Thyroid gland (tissue), 4 donors: ENCODE data around the gene FOXR1.

ENCODE experiments used
- POLR2A ChIP-seq, 2 donors: fragments of 450-650 bp; IDR thresholded peaks; one replicate each; pipeline ENCODE4 v1.6.1; 2017; ENCODE audit warnings: antibody characterized with exemption in 2 of 2, mild to moderate bottlenecking in 2 of 2, moderate library complexity in 1 of 2
- TF ChIP-seq, protein P1 (sequence below), 6 experiments: fragments of 200-600 bp in 3 of 6; fragments of 450-650 bp in 3 of 6; sonication (generic) in 3 of 6; IDR thresholded peaks; one replicate each; pipeline ENCODE4 v1.5.1; 2016 to 2019; ENCODE audit warnings: antibody characterized with exemption in 6 of 6, mild to moderate bottlenecking in 2 of 6, inconsistent platforms in 1 of 6, moderate library complexity in 1 of 6

DNA sequence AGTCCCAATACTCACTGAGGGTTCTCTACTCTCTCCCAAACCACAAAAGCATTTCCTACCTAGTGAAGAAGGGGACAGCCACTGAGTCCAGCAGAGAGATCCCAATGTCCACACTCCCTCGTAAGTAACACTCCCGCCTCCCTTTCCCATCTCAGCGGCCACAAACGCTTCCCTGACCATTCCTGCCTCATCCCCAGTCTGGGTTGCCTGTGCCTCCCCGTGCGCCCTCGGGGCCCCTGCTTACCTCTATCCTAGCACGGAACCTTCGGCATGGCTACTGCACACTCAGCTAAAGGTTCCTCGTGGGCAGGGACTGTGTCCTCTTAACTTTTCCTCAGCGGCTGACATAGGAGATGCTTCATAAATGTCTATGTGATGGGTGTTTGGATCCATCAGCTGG is 14.0 kb upstream of the FOXR1 start:
- TF ChIP-seq, protein P1, sequence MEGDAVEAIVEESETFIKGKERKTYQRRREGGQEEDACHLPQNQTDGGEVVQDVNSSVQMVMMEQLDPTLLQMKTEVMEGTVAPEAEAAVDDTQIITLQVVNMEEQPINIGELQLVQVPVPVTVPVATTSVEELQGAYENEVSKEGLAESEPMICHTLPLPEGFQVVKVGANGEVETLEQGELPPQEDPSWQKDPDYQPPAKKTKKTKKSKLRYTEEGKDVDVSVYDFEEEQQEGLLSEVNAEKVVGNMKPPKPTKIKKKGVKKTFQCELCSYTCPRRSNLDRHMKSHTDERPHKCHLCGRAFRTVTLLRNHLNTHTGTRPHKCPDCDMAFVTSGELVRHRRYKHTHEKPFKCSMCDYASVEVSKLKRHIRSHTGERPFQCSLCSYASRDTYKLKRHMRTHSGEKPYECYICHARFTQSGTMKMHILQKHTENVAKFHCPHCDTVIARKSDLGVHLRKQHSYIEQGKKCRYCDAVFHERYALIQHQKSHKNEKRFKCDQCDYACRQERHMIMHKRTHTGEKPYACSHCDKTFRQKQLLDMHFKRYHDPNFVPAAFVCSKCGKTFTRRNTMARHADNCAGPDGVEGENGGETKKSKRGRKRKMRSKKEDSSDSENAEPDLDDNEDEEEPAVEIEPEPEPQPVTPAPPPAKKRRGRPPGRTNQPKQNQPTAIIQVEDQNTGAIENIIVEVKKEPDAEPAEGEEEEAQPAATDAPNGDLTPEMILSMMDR (IDR thresholded peaks at IDR 0.05), result no peak
- TF ChIP-seq POLR2A (IDR thresholded peaks at IDR 0.05), result no peak
